Measurements from ENCODE around the gene B2M. TPM values are rescaled to one million over a fixed set of nuclear protein-coding genes. Genes with fewer than 3 reads are reported as not detected.

B2M gene
- total RNA-seq, 4 donors from 2014 or later, result 2,056 to 2,934 (median 2,402) TPM

- no peaks in the 10 kb centered on the region for H3K27me3 ChIP-seq
- TF ChIP-seq CTCF (IDR thresholded peaks at IDR 0.05), result no peak
- no peak for TF ChIP-seq POLR2A (IDR thresholded peaks at IDR 0.05)
- no peak for TF ChIP-seq EP300 (IDR thresholded peaks at IDR 0.05)
- H3K9me3 ChIP-seq, result no peaks in the 10 kb centered on the region
- H3K4me1 ChIP-seq, result peaks cover 0 to 23% (median 14%) of the 10 kb centered on the region in 4 donors
- H3K36me3 ChIP-seq, result no peaks in the 10 kb centered on the region
- H3K27ac ChIP-seq, result peak overlapping the region in 2 of 4 donors; percentile 29 to 59
- H3K4me3 ChIP-seq, result no peak overlapping the region
- WGBS, 2 donors, result 49 to 62% methylated on average over 5 of the region's 5 CpGs
- no peak for DNase-seq (ENCODE audit: low spot score in 2 of 2)
Measured at GRCh38 chr15:44666210-44667038, 44.9 kb upstream of the B2M start.

GRCh38 chr15:44667039-44667360, 44.3 kb upstream of the B2M start:
- WGBS, 2 donors, result 67 to 76% methylated on average over 3 of the region's 3 CpGs
- Histone ChIP-seq H3K4me1 (peaks cover 0 to 18% (median 8%) of the 10 kb centered on the region in 4 donors), H3K27me3 (no peaks in the 10 kb centered on the region), H3K9me3 (no peaks in the 10 kb centered on the region), H3K27ac (no peak overlapping the region), H3K36me3 (no peaks in the 10 kb centered on the region), H3K4me3 (no peak overlapping the region)
- TF ChIP-seq CTCF (IDR thresholded peaks at IDR 0.05), result no peak
- no peak for DNase-seq (ENCODE audit: low spot score in 2 of 2)

GRCh38 chr15:44668921-44669320, 42.4 kb upstream of the B2M start:
- Histone ChIP-seq H3K9me3 (no peaks in the 10 kb centered on the region), H3K4me1 (peaks cover 0 to 7% (median 2%) of the 10 kb centered on the region in 4 donors), H3K27ac (no peak overlapping the region), H3K4me3 (no peak overlapping the region), H3K36me3 (no peaks in the 10 kb centered on the region), H3K27me3 (no peaks in the 10 kb centered on the region)
- 76 to 86% methylated on average over 2 of the region's 2 CpGs for WGBS, 2 donors
- TF ChIP-seq POLR2A (IDR thresholded peaks at IDR 0.05), result no peak
- no peak for TF ChIP-seq EP300 (IDR thresholded peaks at IDR 0.05)
- no peak for TF ChIP-seq CTCF (IDR thresholded peaks at IDR 0.05)
- no peak for DNase-seq (ENCODE audit: low spot score in 2 of 2)

GRCh38 chr15:44670087-44670950, 41.0 kb upstream of the B2M start:
- no peaks in the 10 kb centered on the region for H3K36me3 ChIP-seq
- WGBS, 2 donors, result 82 to 87% methylated on average over 6 of the region's 6 CpGs
- no peaks in the 10 kb centered on the region for H3K9me3 ChIP-seq
- H3K27me3 ChIP-seq, result no peaks in the 10 kb centered on the region
- no peak for DNase-seq (ENCODE audit: low spot score in 2 of 2)
- H3K27ac ChIP-seq, result peak overlapping the region in 2 of 4 donors; percentile 19 to 41
- H3K4me3 ChIP-seq, result no peak overlapping the region
- H3K4me1 ChIP-seq, result peaks cover 0 to 4% (median 2%) of the 10 kb centered on the region in 4 donors
- TF ChIP-seq EP300 (IDR thresholded peaks at IDR 0.05) (no peak), POLR2A (IDR thresholded peaks at IDR 0.05) (no peak), CTCF (IDR thresholded peaks at IDR 0.05) (no peak)

- peaks cover 0 to 8% (median 2%) of the 10 kb centered on the region in 4 donors for H3K4me1 ChIP-seq
- no peak overlapping the region for H3K4me3 ChIP-seq
- H3K36me3 ChIP-seq, result no peaks in the 10 kb centered on the region
- no peaks in the 10 kb centered on the region for H3K9me3 ChIP-seq
- no peak for DNase-seq (ENCODE audit: low spot score in 2 of 2)
- H3K27ac ChIP-seq, result no peak overlapping the region
- WGBS, 2 donors, result 94 to 100% methylated on average over 2 of the region's 2 CpGs
- TF ChIP-seq POLR2A (IDR thresholded peaks at IDR 0.05) (no peak), EP300 (IDR thresholded peaks at IDR 0.05) (no peak), CTCF (IDR thresholded peaks at IDR 0.05) (no peak)
- no peaks in the 10 kb centered on the region for H3K27me3 ChIP-seq
Measured at GRCh38 chr15:44673639-44674038, 37.7 kb upstream of the B2M start.
